ENCODE measurements around the gene KIF19.
"Not testable (repeated sequence)": the region's sequence is repeated elsewhere in the genome, so short reads cannot be mapped to it uniquely, and the experiment has no call there.

Gene KIF19

GRCh38 chr17:74391771-74392170 lies 65.7 kb downstream of the KIF19 start:
- peak in 1 of 2 donors; percentile 25 for DNase-seq

- no peak for DNase-seq
These were observed 66.8 kb downstream of the KIF19 start for GRCh38 chr17:74392848-74393247.

- no peak for DNase-seq
These were observed 67.4 kb downstream of the KIF19 start for GRCh38 chr17:74393346-74393942.

- DNase-seq, result no peak
These were observed 68.4 kb downstream of the KIF19 start for GRCh38 chr17:74394275-74394950.

- no peak for DNase-seq
These were observed 69.0 kb downstream of the KIF19 start for GRCh38 chr17:74394977-74395376.

GRCh38 chr17:74396567-74396966 lies 70.5 kb downstream of the KIF19 start:
- DNase-seq, result no peak

- no peak for DNase-seq
These were observed 76.0 kb downstream of the KIF19 start for GRCh38 chr17:74402048-74402447.

- no peak for DNase-seq
These were observed 77.6 kb downstream of the KIF19 start for GRCh38 chr17:74403512-74404137.

- DNase-seq, result no peak
These were observed 78.2 kb downstream of the KIF19 start for GRCh38 chr17:74404218-74404617.

GRCh38 chr17:74404789-74405188 lies 78.8 kb downstream of the KIF19 start:
- DNase-seq, result no peak

GRCh38 chr17:74405311-74405710 lies 79.3 kb downstream of the KIF19 start:
- DNase-seq, result not testable (repeated sequence)
